ENCODE data around the gene SCAF8.

The SCAF8 gene

GRCh38 chr6:154786144-154786868 lies 53.1 kb downstream of the SCAF8 start:
- H3K36me3 ChIP-seq (ENCODE audit: control insufficient read depth in 2 of 2, insufficient read depth in 1 of 2, low read length in 2 of 2), result peaks cover 7 to 23% of the 10 kb centered on the region in 2 experiments; a peak in 2 of 3 replicates
- H3K4me3 ChIP-seq (ENCODE audit: low read depth, low read length), result no peak overlapping the region
- no peaks in the 10 kb centered on the region for H3K4me1 ChIP-seq (ENCODE audit: control insufficient read depth, insufficient read depth, low read length)
- no peaks in the 10 kb centered on the region for H3K9me3 ChIP-seq (ENCODE audit: control insufficient read depth, insufficient read depth, low read depth, low read length)
- POLR2A ChIA-PET, result no interaction called here
- TF ChIP-seq ZBTB8A (tag by site-specific recombination; IDR thresholded peaks at IDR 0.05), result no peak
- TF ChIP-seq KLF8 (tag by site-specific recombination; IDR thresholded peaks at IDR 0.05), result no peak
- TF ChIP-seq ZNF239 (tag by site-specific recombination; IDR thresholded peaks at IDR 0.05), result no peak
- TF ChIP-seq YY1 (tag by site-specific recombination; IDR thresholded peaks at IDR 0.05), result no peak
- no peak for TF ChIP-seq GLI4 (tag by site-specific recombination; IDR thresholded peaks at IDR 0.05)
- no peak for TF ChIP-seq ZNF792 (tag by site-specific recombination; IDR thresholded peaks at IDR 0.05)
- no peak for TF ChIP-seq HOXD13 (CRISPR knock-in tag; IDR thresholded peaks at IDR 0.05; ENCODE audit: borderline replicate concordance)
- TF ChIP-seq HOXC10 (CRISPR knock-in tag; IDR thresholded peaks at IDR 0.05), result no peak
- no peak for TF ChIP-seq ZIC2 (tag by site-specific recombination; IDR thresholded peaks at IDR 0.05)
- TF ChIP-seq ZNF211 (tag by site-specific recombination; IDR thresholded peaks at IDR 0.05; ENCODE audit: low read depth), result no peak
- no peak for TF ChIP-seq TSHZ1 (tag by site-specific recombination; IDR thresholded peaks at IDR 0.05; ENCODE audit: borderline replicate concordance)
- TF ChIP-seq ZBTB21 (tag by site-specific recombination; IDR thresholded peaks at IDR 0.05), result no peak
- TF ChIP-seq ZBTB48 (tag by site-specific recombination; IDR thresholded peaks at IDR 0.05), result no peak
- TF ChIP-seq ZNF621 (tag by site-specific recombination; IDR thresholded peaks at IDR 0.05), result no peak
- no peak for TF ChIP-seq MYNN (tag by site-specific recombination; IDR thresholded peaks at IDR 0.05; ENCODE audit: borderline replicate concordance)
- no peak overlapping the region for H3K27ac ChIP-seq (ENCODE audit: extremely low read depth, low read depth, low read length)
- CTCF ChIA-PET, result no interaction called here

GRCh38 chr6:154791556-154792317 lies 58.5 kb downstream of the SCAF8 start:
- Histone ChIP-seq H3K4me3 (ENCODE audit: low read depth, low read length) (no peak overlapping the region), H3K9me3 (ENCODE audit: control insufficient read depth, insufficient read depth, low read depth, low read length) (no peaks in the 10 kb centered on the region), H3K27ac (ENCODE audit: extremely low read depth, low read depth, low read length) (no peak overlapping the region), H3K36me3 (ENCODE audit: control insufficient read depth in 2 of 2, insufficient read depth in 1 of 2, low read length in 2 of 2) (peaks cover 28 to 54% of the 10 kb centered on the region in 2 experiments; a peak in 2 of 3 replicates), H3K4me1 (ENCODE audit: control insufficient read depth, insufficient read depth, low read length) (no peaks in the 10 kb centered on the region)
- ChIA-PET CTCF (interaction anchor here (0.6 kb wide), 1 partner anchor 20 kb away, joined by 5 read pairs; no protein-coding TSS in a partner anchor), POLR2A (no interaction called here)
- no peak for TF ChIP-seq ZNF701 (tag by site-specific recombination; IDR thresholded peaks at IDR 0.05)
- TF ChIP-seq PRDM6 (tag by site-specific recombination; IDR thresholded peaks at IDR 0.05), result peak; percentile 47; the same call in 1 of the 2 replicates

Measured in HEK293 (cell line).